Cerebellar cortex (tissue), 1 donor: ENCODE data around the gene SDHAF4.
"Not testable (repeated sequence)": the region's sequence is repeated elsewhere in the genome, so short reads cannot be mapped to it uniquely, and the experiment has no call there.

Experiments
- DNase-seq: peaks from one replicate; pipeline ENCODE4 v3.0.0-alpha.2; 2015; ENCODE audit warnings: low spot score

Gene SDHAF4

GRCh38 chr6:70566751-70567382 lies at the start of gene SDHAF4:
Gene SDHAF4, plus strand, starts transcription at chr6:70566930. Its CDS starts 11 bp downstream, at chr6:70566941.
- DNase-seq = peak; percentile 96

- DNase-seq = no peak
These were observed 48.0 kb upstream of the SDHAF4 start for GRCh38 chr6:70518723-70519122.

- DNase-seq = no peak
These were observed 46.2 kb upstream of the SDHAF4 start for GRCh38 chr6:70520575-70520974.

- no peak for DNase-seq
These were observed 41.9 kb upstream of the SDHAF4 start for GRCh38 chr6:70524721-70525286.

GRCh38 chr6:70527071-70527737 lies 39.5 kb upstream of the SDHAF4 start:
- no peak for DNase-seq

GRCh38 chr6:70530023-70530422 lies 36.7 kb upstream of the SDHAF4 start:
- no peak for DNase-seq

DNA sequence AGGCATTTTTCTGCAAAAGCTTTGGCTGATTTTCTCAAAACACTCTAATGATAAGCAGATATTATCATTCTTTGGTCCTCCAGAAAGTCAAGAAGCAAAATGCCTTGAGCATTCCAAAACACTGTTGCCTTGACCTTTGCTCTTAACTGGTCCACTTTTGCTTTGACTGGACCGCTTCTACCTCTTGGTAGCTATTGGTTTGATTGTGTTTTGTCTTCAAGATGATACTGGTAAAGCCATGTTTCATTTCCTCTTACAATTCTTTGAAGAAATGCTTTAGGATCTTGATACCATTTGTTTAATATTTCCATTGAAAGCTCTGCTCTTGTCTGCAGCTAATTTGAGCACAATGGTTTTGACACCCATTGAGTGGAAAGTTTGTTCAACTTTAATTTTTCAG lies 35.6 kb upstream of the SDHAF4 start:
- DNase-seq = no peak

DNA sequence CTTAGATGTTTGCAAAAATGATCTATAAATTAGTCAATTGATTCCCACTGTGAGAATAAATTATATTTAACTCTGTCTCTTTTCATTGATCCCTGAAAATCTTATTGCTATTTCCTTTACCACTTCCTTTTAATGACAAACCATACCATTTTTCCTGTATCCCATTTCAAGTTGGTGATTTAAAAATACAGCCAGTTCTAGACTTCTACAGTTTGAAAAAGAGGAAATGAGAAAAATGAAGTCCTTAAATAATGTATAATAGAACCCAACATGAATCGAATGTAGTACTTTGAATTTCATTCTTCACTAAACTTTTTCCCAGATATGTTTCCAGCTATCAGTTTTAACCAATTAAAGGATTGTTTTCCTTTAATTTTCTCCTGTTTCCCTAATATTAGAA lies 29.5 kb upstream of the SDHAF4 start:
- no peak for DNase-seq

DNA sequence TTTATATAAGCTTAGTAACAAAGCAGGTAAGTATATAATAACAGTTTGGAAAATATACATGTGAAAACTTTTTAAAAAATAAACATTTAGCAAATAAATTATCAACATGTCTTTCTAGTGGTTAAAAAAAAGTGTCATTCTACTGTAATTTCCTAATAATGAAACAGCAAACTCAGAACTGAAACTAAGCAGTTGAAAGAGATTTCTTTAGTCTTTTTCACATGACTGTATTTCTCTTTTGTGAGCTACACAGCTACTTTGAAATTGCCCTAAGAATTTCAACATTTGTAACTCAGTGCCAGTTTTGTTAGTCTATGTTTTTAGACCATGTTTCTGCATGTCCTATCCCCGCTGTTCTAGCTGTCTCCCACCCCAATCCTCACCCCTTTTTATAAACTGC lies 28.4 kb upstream of the SDHAF4 start:
- no peak for DNase-seq

DNA sequence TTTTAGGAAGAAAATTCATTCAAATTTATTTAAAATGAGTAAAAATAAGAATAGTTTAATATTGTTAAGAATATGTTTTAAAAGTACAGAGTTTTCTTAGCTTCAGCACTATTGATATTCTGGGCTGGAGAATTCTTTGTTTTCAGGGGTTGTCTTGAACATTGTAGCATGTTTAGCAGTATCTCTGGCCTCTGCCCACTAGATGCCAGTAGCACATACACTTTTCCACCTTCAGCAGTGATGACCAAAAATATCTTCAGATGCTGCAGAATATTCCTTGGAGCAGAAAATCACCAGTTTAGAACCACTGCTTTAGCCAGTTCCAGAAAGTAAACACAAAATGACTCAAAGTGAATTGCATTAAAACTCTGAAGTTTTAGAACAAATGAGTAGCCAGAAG lies 19.4 kb upstream of the SDHAF4 start:
- DNase-seq = peak; percentile 57

- DNase-seq = no peak
These were observed 18.8 kb upstream of the SDHAF4 start for GRCh38 chr6:70547905-70548304.

DNA sequence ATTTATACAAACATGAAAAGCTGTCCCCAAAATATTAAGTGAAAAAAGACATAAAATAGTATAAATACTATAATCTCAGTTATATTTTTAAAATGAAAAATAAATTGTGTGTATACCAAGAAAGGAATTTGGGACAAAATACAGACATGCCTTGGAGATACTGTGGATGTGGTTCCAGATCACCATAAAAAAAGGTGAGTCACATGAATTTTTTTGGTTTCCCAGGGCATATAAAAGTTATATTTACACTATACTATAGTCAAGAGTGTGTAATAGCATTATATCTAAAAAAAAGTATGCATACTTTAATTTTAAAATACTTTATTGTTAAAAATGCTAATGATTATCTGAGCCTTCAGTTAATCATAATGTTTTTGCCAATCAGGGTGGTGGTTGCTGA lies 17.4 kb upstream of the SDHAF4 start:
- DNase-seq = no peak

DNA sequence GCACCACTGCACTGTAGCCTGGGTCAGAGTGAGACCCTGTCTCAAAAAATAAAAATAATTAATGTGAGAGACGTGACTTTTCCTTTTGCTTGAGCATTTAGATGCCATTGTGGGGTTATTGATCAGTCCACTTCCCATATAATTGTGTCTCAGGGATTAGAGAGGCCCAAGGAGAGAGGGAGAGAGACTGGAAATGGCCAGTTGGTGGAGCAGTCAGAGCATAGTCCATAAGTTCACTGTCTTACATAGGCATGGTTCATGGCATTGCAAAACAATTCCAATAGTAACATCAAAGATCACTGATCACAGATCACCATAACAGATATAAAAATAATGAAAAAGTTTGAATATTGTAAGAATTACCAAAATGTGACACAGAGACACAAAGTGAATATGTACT lies 15.2 kb upstream of the SDHAF4 start:
- DNase-seq = no peak

GRCh38 chr6:70552286-70552940 lies 14.3 kb upstream of the SDHAF4 start:
- DNase-seq = not testable (repeated sequence)

- no peak for DNase-seq
These were observed 13.8 kb upstream of the SDHAF4 start for GRCh38 chr6:70552974-70553373.

DNA sequence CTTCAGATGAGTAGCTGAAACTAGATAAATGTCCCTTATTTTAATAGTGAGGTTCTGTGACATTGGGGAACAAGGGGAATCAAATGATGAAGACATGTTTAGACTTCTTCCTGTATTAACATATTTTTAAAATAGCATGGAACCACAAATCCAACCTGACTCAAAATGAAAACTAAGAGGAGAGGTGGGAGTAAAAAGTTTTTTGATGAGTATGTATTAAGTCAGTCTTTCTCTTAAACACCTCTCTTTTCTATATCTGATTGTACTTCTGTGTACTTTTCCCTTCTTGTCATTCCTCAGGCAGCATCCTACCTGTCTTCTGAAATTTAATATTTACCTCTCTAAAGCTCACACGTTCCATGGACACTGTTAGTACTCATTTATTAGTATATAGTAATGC lies 8.7 kb upstream of the SDHAF4 start:
- DNase-seq = no peak

DNA sequence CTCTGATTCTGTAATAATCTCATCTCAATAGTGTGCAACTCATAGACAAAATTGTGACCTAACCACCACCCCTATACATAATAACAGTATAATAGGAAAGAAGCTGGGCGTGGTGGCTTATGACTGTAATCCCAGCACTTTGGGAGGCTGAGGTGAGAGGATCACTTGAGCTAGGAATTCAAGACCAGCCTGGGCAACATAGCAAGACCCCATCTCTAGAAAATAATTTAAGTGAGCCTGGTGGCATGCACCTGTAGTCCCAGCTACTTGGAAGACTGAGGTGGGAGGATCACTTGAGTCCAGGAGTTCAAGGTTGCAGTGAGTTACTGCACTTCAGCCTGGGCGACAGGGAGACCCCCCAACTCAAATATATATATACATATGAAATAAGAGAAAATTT lies 4.3 kb upstream of the SDHAF4 start:
- DNase-seq = not testable (repeated sequence)

DNA sequence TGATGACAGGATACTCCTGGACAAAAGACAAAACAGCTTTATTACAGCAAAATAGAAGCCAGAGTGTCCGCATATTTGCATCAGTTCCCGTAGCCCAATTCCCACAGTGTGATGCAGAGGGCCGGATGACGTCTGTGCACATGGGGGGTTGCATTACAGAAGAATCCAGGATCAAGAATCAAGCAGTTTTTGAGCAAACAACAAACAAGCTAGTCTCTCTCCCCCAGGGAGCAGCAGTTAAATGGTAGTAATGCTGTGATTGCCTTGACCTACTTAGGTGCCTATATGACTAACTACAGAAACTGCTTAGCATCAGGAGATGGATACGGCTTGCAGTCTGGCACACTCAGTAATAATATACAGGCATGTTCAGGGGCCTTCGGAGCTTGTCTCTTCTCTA lies 3.2 kb upstream of the SDHAF4 start:
- DNase-seq = no peak

- DNase-seq = no peak
These were observed 7.9 kb downstream of the SDHAF4 start for GRCh38 chr6:70574643-70575042.

- no peak for DNase-seq
These were observed 9.3 kb downstream of the SDHAF4 start for GRCh38 chr6:70575899-70576495.

GRCh38 chr6:70586114-70586513 lies 19.4 kb downstream of the SDHAF4 start:
- no peak for DNase-seq

GRCh38 chr6:70590400-70590799 lies 23.7 kb downstream of the SDHAF4 start:
- no peak for DNase-seq
